Measurements from ENCODE around the gene TMSB10. TPM values are rescaled to one million over a fixed set of nuclear protein-coding genes. Genes with fewer than 3 reads are reported as not detected.
A peak's percentile ranks its signal among the peaks of the same experiment; 100 is the strongest.
"Not testable (repeated sequence)": the region's sequence is repeated elsewhere in the genome, so short reads cannot be mapped to it uniquely, and the experiment has no call there.

Gene TMSB10
- total RNA-seq, 2 donors from 2014 or later: 1,429 to 1,736 TPM

DNA sequence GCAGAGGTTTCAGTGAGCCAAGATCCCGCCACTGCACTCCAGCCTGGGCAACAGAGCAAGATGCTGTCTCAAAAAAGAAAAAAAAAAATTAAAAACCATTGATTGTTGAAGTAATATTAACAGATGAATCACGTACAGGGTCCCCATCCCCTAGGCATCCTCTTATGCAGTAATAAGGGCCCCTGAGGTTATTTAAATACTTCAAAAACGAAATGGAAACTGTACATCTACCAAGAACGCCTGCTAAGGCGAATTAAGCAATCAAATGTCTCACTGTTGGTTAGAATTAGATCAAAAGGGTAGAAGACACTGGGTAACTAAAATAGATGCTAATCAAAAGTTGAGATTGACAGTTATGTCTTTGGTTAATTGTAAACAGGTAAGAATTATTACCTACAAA is 32.1 kb upstream of the TMSB10 start:
- H3K9me3 ChIP-seq (ENCODE audit: control insufficient read depth, low read length, poor library complexity, severe bottlenecking): no peaks in the 10 kb centered on the region
- H3K27ac Mint-ChIP-seq: peak overlapping the region; percentile 87
- DNase-seq: no peak
- H3K27me3 Mint-ChIP-seq: no peaks in the 10 kb centered on the region
- peaks cover 60% of the 10 kb centered on the region for H3K4me1 Mint-ChIP-seq
- H3K36me3 Mint-ChIP-seq (ENCODE audit: low read depth): peaks cover 16% of the 10 kb centered on the region
- no peak overlapping the region for H3K4me3 Mint-ChIP-seq
- no peak for ATAC-seq

DNA sequence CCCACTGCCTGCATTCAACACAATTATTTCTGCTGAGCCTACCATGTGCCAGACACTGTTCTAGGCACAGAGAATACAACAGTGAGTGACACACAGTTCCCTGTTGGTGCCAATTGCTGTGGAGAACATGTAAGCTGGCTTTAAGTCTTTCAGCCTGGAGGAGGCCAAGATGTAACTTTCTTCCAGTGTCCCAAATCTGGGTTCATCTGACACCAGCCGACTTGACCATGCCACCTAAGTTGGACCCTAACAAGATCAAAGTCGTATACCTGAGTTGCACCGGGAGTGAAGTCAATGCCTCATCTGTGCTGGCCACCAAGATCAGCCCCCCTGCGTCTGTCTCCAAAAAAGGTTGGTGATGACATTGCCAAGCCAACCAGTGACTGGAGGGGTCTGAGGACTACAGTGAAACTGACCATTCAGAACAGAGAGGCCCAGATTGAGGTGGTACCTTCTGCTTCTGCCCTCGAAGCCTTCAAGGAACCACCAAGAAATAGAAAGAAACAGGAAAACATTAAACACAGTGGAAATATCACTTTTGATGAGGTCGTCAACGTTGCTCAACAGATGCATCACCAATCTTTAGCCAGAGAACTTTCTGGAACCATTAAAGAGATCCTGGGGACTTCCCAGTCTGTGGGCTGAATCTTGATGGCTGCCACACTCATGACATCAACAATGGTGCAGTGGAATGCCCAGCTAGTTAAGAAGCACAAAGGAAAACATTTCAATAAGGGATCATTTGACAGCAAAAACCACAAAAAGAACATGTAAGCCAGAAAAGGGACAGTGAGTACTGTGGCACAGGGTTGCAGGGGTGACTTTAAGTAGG is 30.9 kb upstream of the TMSB10 start:
- DNase-seq (no peak), ATAC-seq (peak; percentile 69)
- peak overlapping the region; percentile 80 for H3K4me3 Mint-ChIP-seq
- H3K36me3 Mint-ChIP-seq (ENCODE audit: low read depth): peaks cover 16% of the 10 kb centered on the region
- peaks cover 67% of the 10 kb centered on the region for H3K4me1 Mint-ChIP-seq
- peak overlapping the region; percentile 87 for H3K27ac Mint-ChIP-seq
- H3K9me3 ChIP-seq (ENCODE audit: control insufficient read depth, low read length, poor library complexity, severe bottlenecking): no peaks in the 10 kb centered on the region
- no peaks in the 10 kb centered on the region for H3K27me3 Mint-ChIP-seq

DNA sequence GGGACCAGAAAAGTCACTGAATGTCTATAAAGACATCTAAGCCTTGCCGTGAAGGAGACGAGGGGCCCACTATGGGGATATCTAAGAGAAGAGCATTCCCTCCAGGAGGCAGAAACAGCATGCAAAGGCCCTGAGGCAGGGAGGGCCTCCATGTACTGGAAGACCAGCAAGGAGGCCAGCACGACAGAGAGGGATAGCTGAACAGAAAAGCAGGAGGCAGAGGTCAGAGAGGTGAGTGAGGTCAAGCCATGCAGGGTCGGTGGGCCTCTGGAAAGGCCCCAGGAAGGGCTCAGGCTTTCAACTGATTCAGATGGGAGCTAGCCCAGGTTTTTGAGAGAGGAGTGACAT is 30.3 kb upstream of the TMSB10 start:
- Mint-ChIP-seq H3K27me3 (no peaks in the 10 kb centered on the region), H3K4me1 (peaks cover 65% of the 10 kb centered on the region), H3K36me3 (ENCODE audit: low read depth) (peaks cover 13% of the 10 kb centered on the region), H3K27ac (peak overlapping the region; percentile 87), H3K4me3 (peak overlapping the region; percentile 80)
- no peak for ATAC-seq
- H3K9me3 ChIP-seq (ENCODE audit: control insufficient read depth, low read length, poor library complexity, severe bottlenecking): no peaks in the 10 kb centered on the region
- DNase-seq: no peak

DNA sequence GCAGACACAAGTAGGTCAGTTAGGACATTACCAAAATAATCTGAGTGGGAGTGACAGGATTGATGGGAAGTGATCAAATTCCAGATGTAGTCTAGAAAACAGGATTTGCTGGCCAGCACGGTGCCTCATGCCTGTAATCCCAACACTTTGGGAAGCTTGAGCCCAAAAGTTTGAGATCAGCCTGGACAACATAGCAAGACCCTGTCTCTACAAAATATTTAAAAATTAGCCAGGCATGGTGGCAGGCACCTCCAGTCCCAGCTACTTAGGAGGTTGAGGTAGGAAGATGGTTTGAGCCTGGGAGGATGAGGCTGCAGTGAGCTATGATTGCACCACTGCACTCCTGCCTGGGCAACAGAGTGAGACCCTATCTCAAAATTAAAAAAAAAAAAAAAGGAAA is 29.8 kb upstream of the TMSB10 start:
- H3K27ac Mint-ChIP-seq: peak overlapping the region; percentile 87
- peak overlapping the region; percentile 80 for H3K4me3 Mint-ChIP-seq

DNA sequence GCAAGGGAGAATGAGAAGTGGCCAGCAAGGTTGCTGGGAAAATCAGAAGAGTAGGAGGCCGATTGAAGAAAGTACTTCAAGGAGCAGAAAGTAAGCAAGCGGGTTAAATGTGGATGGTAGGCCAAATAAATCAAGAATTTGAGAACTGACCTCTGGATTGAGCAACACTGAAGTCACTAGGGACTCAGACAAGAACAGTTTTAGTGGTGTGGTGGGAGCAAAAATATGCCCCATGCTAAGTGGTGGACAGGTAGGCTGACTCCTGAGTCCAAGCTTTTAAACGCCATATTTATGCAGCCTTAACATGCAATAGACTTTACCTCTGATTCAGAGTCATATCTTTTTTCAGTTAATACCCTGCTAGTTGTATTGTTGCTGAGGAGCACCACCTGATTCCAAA is 29.1 kb upstream of the TMSB10 start:
- no peak for DNase-seq
- Mint-ChIP-seq H3K27me3 (no peaks in the 10 kb centered on the region), H3K36me3 (ENCODE audit: low read depth) (peaks cover 14% of the 10 kb centered on the region), H3K4me1 (peaks cover 65% of the 10 kb centered on the region), H3K27ac (peak overlapping the region; percentile 87), H3K4me3 (peak overlapping the region; percentile 68)
- ATAC-seq: no peak
- H3K9me3 ChIP-seq (ENCODE audit: control insufficient read depth, low read length, poor library complexity, severe bottlenecking): no peaks in the 10 kb centered on the region

More for the DNA sequence above, 29.8 kb upstream of the TMSB10 start:
- not testable (repeated sequence) for DNase-seq; H3K9me3 ChIP-seq (ENCODE audit: control insufficient read depth, low read length, poor library complexity, severe bottlenecking); H3K27me3 Mint-ChIP-seq; ATAC-seq
- peaks cover 12% of the 10 kb centered on the region for H3K36me3 Mint-ChIP-seq (ENCODE audit: low read depth)
- H3K4me1 Mint-ChIP-seq: peaks cover 61% of the 10 kb centered on the region

DNA sequence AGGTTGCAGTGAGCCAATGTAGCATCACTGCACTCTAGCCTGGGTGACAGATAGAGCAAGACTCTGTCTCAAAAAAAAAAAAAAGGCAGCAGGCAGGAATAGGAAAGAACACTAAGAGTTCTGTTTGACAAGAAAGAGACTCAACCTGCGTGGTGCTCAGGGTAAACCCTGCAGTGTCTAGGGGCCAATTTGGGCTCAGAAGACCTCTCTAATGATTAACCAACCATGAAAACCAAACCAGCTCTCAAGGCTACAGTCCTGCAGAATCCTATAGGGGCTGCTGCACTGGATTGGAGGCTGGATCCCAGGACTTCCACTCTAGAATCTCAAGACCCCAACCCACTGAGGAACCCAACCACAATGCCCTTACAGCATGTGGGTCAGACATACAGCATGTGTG is 27.0 kb upstream of the TMSB10 start:
- Mint-ChIP-seq H3K36me3 (ENCODE audit: low read depth) (peaks cover 14% of the 10 kb centered on the region), H3K27me3 (no peaks in the 10 kb centered on the region), H3K4me3 (peak overlapping the region; percentile 99), H3K4me1 (peaks cover 68% of the 10 kb centered on the region), H3K27ac (peak overlapping the region; percentile 87)
- no peaks in the 10 kb centered on the region for H3K9me3 ChIP-seq (ENCODE audit: control insufficient read depth, low read length, poor library complexity, severe bottlenecking)
- ATAC-seq (no peak), DNase-seq (no peak)

DNA sequence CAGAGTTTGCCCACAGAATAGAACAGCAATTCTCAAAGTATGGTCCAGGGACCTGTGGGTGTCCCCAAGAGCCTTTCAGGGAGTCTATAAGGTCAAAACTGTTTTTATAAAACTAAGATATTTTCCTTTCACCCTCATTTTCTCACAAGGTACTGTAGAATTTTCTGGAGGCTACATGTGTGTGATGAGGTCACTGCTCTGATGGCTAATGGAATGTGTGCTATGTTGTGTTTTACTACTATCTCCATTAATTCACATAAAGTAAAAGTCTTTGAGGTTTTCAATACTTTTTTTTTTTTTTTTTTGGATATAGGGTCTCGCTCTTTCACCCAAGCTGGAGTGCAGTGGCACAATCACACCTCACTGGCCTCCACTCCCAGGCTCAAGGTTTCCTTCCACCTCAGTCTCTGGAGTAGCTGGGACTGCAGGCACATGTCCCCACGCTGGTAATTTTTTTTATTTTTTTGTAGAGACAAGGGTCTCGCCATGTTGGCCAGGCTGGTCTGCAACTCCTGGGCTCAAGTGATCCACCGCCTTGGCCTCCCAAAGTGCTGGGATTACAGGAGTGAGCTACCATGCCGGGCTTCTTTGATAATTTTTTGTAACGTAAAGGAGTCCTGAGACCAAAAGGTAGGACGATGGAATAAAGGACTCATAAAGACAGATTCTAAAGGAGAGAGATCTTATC is 26.4 kb upstream of the TMSB10 start:
- Mint-ChIP-seq H3K27me3 (no peaks in the 10 kb centered on the region), H3K27ac (peak overlapping the region; percentile 96), H3K4me3 (peak overlapping the region; percentile 99), H3K4me1 (peaks cover 66% of the 10 kb centered on the region), H3K36me3 (ENCODE audit: low read depth) (peaks cover 14% of the 10 kb centered on the region)
- ATAC-seq (no peak), DNase-seq (no peak)
- H3K9me3 ChIP-seq (ENCODE audit: control insufficient read depth, low read length, poor library complexity, severe bottlenecking): no peaks in the 10 kb centered on the region

DNA sequence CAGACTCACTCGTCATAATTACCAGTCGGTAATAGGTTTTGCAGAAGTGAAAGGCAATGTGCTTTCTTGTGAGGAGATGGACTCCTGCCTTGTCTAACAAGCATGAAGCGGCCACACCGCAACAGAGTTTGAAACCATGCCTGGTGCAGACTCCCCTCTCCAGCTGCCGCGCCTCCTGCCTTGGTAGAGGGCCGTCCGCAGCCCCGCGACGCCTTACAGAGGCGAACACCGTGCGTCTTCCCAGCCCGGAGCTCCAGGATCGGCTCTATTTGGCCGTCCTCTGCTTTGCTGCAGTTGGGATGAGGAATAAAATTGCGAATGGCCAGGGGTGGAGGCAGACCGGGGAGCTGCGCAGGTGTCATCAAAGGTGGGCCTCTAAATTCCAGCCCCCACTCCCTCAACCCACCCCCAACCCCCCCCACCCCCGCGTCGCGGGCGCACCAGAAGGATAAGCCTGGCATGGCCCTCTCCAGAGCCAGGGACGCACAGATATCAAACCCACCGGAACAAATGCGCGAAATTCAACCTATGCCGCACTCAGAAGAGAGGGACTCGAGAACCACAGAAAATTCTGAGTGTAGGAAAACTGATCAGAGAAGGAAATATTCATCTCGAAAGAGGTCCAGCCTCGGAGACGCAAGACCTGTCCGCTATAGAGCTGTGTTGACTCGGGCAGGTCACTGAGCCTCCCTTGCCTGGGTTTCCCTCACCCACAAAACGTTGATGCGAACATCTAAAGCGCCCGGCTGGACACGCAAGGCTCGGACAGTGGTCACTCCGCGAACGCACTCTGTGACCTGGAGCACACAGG is 25.7 kb upstream of the TMSB10 start:
- peak; percentile 11 for ATAC-seq
- Mint-ChIP-seq H3K36me3 (ENCODE audit: low read depth) (peaks cover 9% of the 10 kb centered on the region), H3K4me1 (peaks cover 60% of the 10 kb centered on the region), H3K4me3 (peak overlapping the region; percentile 99), H3K27me3 (no peaks in the 10 kb centered on the region), H3K27ac (peak overlapping the region; percentile 96)
- H3K9me3 ChIP-seq (ENCODE audit: control insufficient read depth, low read length, poor library complexity, severe bottlenecking): no peaks in the 10 kb centered on the region
- DNase-seq: no peak

DNA sequence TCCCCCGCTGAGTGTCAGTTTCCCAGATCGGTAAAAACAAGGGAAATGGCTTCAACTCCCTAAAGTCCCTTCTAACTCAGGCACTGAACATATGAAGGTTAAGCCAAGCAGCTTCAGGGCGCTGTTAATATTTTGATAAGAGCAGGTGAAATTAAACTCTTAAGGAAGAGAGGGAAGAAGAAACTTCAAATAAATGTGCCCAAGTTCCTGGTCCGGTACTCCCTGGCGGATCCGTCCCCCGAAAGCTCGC is 25.1 kb upstream of the TMSB10 start:
- peak overlapping the region; percentile 96 for H3K27ac Mint-ChIP-seq
- H3K4me3 Mint-ChIP-seq: peak overlapping the region; percentile 99
- H3K4me1 Mint-ChIP-seq: peaks cover 55% of the 10 kb centered on the region
- peaks cover 5% of the 10 kb centered on the region for H3K36me3 Mint-ChIP-seq (ENCODE audit: low read depth)
- H3K27me3 Mint-ChIP-seq: no peaks in the 10 kb centered on the region
- ATAC-seq (peak; percentile 2), DNase-seq (no peak)
- H3K9me3 ChIP-seq (ENCODE audit: control insufficient read depth, low read length, poor library complexity, severe bottlenecking): no peaks in the 10 kb centered on the region

DNA sequence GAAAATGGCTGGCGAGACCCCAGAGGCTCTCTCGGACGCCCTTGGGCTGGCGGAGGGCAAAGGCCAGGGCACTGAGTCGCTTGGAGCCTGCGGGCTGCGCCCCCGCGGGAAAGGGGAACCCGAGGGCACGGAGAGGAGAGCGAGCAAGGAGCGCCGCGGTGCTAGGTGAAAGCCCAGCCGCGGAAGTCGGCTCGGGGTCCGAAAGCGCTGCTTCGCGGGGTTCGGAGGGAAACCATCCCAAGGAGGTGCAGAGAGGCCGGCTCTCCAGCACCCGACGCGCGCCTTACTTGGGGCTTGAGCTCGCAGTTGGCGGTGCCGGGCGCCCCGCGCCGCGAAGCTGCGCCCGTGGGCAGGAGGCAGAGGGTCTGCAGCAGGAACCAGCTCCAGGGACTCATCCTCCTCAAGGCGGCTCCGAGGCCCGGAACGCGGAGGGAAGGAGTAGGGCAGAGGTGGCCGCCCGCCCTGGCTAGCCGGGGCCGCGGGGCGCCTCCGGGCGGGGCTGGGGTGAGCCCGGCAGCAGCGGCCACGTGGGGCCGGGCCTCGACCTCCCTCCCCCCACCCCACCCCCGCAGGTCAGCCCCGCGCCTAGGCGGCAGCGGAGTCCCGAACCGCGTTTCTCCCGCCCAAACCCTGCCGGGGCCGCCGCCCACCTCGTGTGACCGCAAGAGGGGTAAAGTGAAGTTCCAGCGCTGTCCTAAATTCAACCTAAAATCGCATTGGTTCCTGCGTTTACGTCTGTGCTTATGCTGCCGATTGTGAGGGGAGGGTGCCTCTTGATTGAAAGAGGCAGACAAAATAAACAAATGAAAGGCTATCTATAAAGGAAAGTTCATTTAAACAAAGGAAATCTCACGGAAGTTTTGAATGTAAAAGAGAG is 24.6 kb upstream of the TMSB10 start, which contains the start of gene TRABD2A:
TSS of gene TRABD2A (minus strand) at position 440 of the 877 bp plus-strand sequence. CDS start at position 395, 45 bp downstream.
- Mint-ChIP-seq H3K27ac (peak within 1 kb of the TSS; percentile 96), H3K4me1 (peaks cover 49% of the 10 kb centered on the region), H3K4me3 (peak within 1 kb of the TSS; percentile 99), H3K36me3 (ENCODE audit: low read depth) (peaks cover 5% of the 10 kb centered on the region), H3K27me3 (no peaks in the 10 kb centered on the region)
- DNase-seq (peak in 2 of 3 donors; percentile 44 to 53), ATAC-seq (peak; percentile 63)
- no peaks in the 10 kb centered on the region for H3K9me3 ChIP-seq (ENCODE audit: control insufficient read depth, low read length, poor library complexity, severe bottlenecking)

DNA sequence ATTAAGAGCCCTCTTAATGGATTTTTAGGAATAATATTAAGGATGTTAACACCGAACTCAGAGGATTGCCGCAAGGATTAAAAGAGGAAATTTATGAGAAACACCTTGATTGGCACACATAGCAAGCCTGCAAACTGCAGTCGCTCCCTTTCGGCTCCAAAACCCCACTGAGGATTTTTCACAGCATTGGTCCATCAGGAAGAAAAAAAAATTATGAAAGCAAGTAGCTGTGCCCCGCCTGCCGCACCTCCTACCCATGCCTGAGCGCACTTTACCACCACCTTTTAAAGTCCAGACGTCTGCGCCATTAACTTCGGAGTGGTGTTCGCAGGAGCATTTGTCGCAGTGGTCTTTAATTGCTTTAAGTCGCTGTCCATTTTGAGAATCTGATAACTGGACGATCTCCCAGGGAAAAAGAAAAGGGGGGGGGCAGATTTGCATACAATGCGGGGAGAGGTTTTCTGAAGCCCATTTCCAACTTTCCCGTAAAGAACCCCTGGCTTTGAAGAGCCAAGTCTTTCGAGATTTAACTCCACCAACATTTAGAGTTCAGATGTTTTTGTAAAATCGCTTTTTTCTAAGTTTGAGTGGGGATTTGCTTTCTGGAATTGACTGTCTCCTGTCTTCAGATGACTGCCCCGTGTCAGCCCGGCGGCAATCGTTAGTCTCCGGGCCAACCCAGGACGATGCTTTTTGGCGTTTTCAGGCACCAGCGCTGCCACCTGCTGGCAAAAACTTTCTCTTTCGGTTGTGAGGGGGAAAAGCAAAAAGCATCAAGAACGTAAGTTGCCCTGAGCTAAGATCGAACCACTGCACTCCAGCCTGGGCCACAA is 23.7 kb upstream of the TMSB10 start:
- ATAC-seq: peak; percentile 75
- Mint-ChIP-seq H3K4me3 (peak overlapping the region; percentile 99), H3K36me3 (ENCODE audit: low read depth) (peaks cover 5% of the 10 kb centered on the region), H3K4me1 (peaks cover 46% of the 10 kb centered on the region), H3K27me3 (no peaks in the 10 kb centered on the region), H3K27ac (peak overlapping the region; percentile 96)
- no peaks in the 10 kb centered on the region for H3K9me3 ChIP-seq (ENCODE audit: control insufficient read depth, low read length, poor library complexity, severe bottlenecking)
- DNase-seq: peak; percentile 65 to 82 (median 71)

DNA sequence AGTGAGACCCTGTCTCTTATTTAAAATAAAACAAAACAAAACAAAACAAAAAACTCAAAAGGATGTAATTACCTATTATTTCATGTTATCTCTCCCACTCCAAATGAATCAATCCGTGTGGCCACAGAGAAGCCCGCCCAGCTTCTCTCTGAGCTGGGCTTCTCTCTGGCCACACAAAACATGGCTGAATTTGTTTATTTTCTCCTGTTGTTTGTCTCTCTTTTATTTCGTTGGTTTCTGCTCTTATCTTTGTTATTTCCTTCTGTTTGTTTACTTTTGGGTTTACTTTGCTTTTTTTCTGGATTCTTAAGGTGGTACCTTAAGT is 23.1 kb upstream of the TMSB10 start:
- Mint-ChIP-seq H3K36me3 (ENCODE audit: low read depth) (peaks cover 5% of the 10 kb centered on the region), H3K4me1 (peaks cover 45% of the 10 kb centered on the region), H3K27ac (peak overlapping the region; percentile 96), H3K4me3 (peak overlapping the region; percentile 99), H3K27me3 (no peaks in the 10 kb centered on the region)
- H3K9me3 ChIP-seq (ENCODE audit: control insufficient read depth, low read length, poor library complexity, severe bottlenecking): no peaks in the 10 kb centered on the region
- ATAC-seq (no peak), DNase-seq (no peak)
